Gastroesophageal sphincter (tissue), 3 donors: ENCODE results near the gene PTPRD.

ENCODE experiments used
- CTCF ChIP-seq, 4 experiments: fragments of 200-600 bp in 2 of 4; fragments of 450-650 bp in 2 of 4; sonication (generic) in 1 of 4; IDR thresholded peaks; one replicate each; pipeline ENCODE4 v1.5.1; 2017 to 2019; ENCODE audit warnings: antibody characterized with exemption in 4 of 4, mild to moderate bottlenecking in 2 of 4, moderate library complexity in 2 of 4
- EP300 ChIP-seq: sonication (generic); formaldehyde crosslinking; IDR thresholded peaks from one replicate; pipeline ENCODE4 v1.6.1; 2017; ENCODE audit warnings: antibody characterized with exemption, mild to moderate bottlenecking
- POLR2A ChIP-seq, 2 donors: fragments of 450-650 bp; IDR thresholded peaks; one replicate each; pipeline ENCODE4 v1.6.1; 2017; ENCODE audit warnings: antibody characterized with exemption in 2 of 2, mild to moderate bottlenecking in 2 of 2, moderate library complexity in 1 of 2

- no peak for TF ChIP-seq CTCF (IDR thresholded peaks at IDR 0.05)
- no peak for TF ChIP-seq EP300
- no peak for TF ChIP-seq POLR2A (IDR thresholded peaks at IDR 0.05)
Observed at GRCh38 chr9:9170439-9171134, 1442.2 kb downstream of the PTPRD start.
